ENCODE results near the gene PLA2G5. TPM values are rescaled to one million over a fixed set of nuclear protein-coding genes. Genes with fewer than 3 reads are reported as not detected.
A peak's percentile ranks its signal among the peaks of the same experiment; 100 is the strongest.
"Not testable (repeated sequence)": the region's sequence is repeated elsewhere in the genome, so short reads cannot be mapped to it uniquely, and the experiment has no call there.

The PLA2G5 gene
- total RNA-seq, 1 donor from 2014 or later = 0.25 TPM

GRCh38 chr1:20048563-20048962, 21.4 kb upstream of the PLA2G5 start:
- Mint-ChIP-seq H3K9me3 (peaks cover 35% of the 10 kb centered on the region), H3K4me1 (no peaks in the 10 kb centered on the region), H3K27ac (no peak overlapping the region), H3K27me3 (ENCODE audit: low read depth) (peaks cover 2% of the 10 kb centered on the region), H3K4me3 (no peak overlapping the region), H3K36me3 (peaks cover 5% of the 10 kb centered on the region)
- DNase-seq (ENCODE audit: low spot score in 2 of 2, unreplicated experiment in 2 of 2) = no peak
- no peak for TF ChIP-seq CTCF (IDR thresholded peaks at IDR 0.05; ENCODE audit: unreplicated experiment)

GRCh38 chr1:20049056-20049798, 20.8 kb upstream of the PLA2G5 start:
- H3K27me3 Mint-ChIP-seq (ENCODE audit: low read depth); DNase-seq (ENCODE audit: low spot score in 2 of 2, unreplicated experiment in 2 of 2); H3K36me3 Mint-ChIP-seq; H3K4me1 Mint-ChIP-seq; H3K27ac Mint-ChIP-seq; H3K4me3 Mint-ChIP-seq: not testable (repeated sequence)
- peaks cover 42% of the 10 kb centered on the region for H3K9me3 Mint-ChIP-seq

- DNase-seq (ENCODE audit: low spot score in 2 of 2, unreplicated experiment in 2 of 2) = no peak
- H3K9me3 Mint-ChIP-seq = peaks cover 47% of the 10 kb centered on the region
- H3K4me3 Mint-ChIP-seq = no peak overlapping the region
- peaks cover 5% of the 10 kb centered on the region for H3K36me3 Mint-ChIP-seq
- TF ChIP-seq CTCF (IDR thresholded peaks at IDR 0.05; ENCODE audit: unreplicated experiment) = no peak
- H3K27ac Mint-ChIP-seq = no peak overlapping the region
- peaks cover 6% of the 10 kb centered on the region for H3K27me3 Mint-ChIP-seq (ENCODE audit: low read depth)
- H3K4me1 Mint-ChIP-seq = no peaks in the 10 kb centered on the region
These were observed 18.7 kb upstream of the PLA2G5 start for GRCh38 chr1:20051218-20051829.

GRCh38 chr1:20052386-20052785, 17.6 kb upstream of the PLA2G5 start:
- Mint-ChIP-seq H3K4me3 (no peak overlapping the region), H3K27me3 (ENCODE audit: low read depth) (peaks cover 4% of the 10 kb centered on the region), H3K9me3 (peaks cover 47% of the 10 kb centered on the region), H3K36me3 (peaks cover 5% of the 10 kb centered on the region), H3K4me1 (no peaks in the 10 kb centered on the region), H3K27ac (no peak overlapping the region)
- DNase-seq (ENCODE audit: low spot score in 2 of 2, unreplicated experiment in 2 of 2) = no peak
- TF ChIP-seq CTCF (IDR thresholded peaks at IDR 0.05; ENCODE audit: unreplicated experiment) = no peak

GRCh38 chr1:20057886-20058420, 12.0 kb upstream of the PLA2G5 start:
- no peak for TF ChIP-seq CTCF (IDR thresholded peaks at IDR 0.05; ENCODE audit: unreplicated experiment)
- Mint-ChIP-seq H3K27ac (peak overlapping the region; percentile 0), H3K4me3 (no peak overlapping the region), H3K9me3 (peaks cover 16% of the 10 kb centered on the region), H3K27me3 (ENCODE audit: low read depth) (peaks cover 4% of the 10 kb centered on the region), H3K4me1 (peaks cover 10% of the 10 kb centered on the region), H3K36me3 (no peaks in the 10 kb centered on the region)
- no peak for DNase-seq (ENCODE audit: low spot score in 2 of 2, unreplicated experiment in 2 of 2)

- peaks cover 12% of the 10 kb centered on the region for H3K9me3 Mint-ChIP-seq
- H3K4me3 Mint-ChIP-seq = no peak overlapping the region
- DNase-seq (ENCODE audit: low spot score in 2 of 2, unreplicated experiment in 2 of 2) = no peak
These were observed 11.5 kb upstream of the PLA2G5 start for GRCh38 chr1:20058531-20058930.

More at GRCh38 chr1:20058531-20058930, 11.5 kb upstream of the PLA2G5 start:
- H3K36me3 Mint-ChIP-seq = no peaks in the 10 kb centered on the region
- no peak overlapping the region for H3K27ac Mint-ChIP-seq
- TF ChIP-seq CTCF (IDR thresholded peaks at IDR 0.05; ENCODE audit: unreplicated experiment) = no peak
- peaks cover 4% of the 10 kb centered on the region for H3K27me3 Mint-ChIP-seq (ENCODE audit: low read depth)
- peaks cover 10% of the 10 kb centered on the region for H3K4me1 Mint-ChIP-seq

Measured in mesothelial cell of epicardium (in vitro differentiated cells).